Osteoblast (primary cell): ENCODE measurements around the gene FYTTD1. TPM values are rescaled to one million over a fixed set of nuclear protein-coding genes. Genes with fewer than 3 reads are reported as not detected.

Experiments
- DNase-seq: peaks from one replicate; pipeline ENCODE4 v3.0.0; 2011; ENCODE audit warnings: low spot score, mixed read lengths; ENCODE audit not compliant: insufficient read length; ENCODE audit errors: missing footprints
- H2AFZ ChIP-seq: 2 replicates; pipeline ENCODE4 v1.6.0; 2011; ENCODE audit warnings: mild to moderate bottlenecking, low read length
- H3K27ac ChIP-seq: 2 replicates; pipeline ENCODE4 v1.5.1; 2011; ENCODE audit warnings: mild to moderate bottlenecking, low read depth, low read length, moderate library complexity
- H3K27me3 ChIP-seq: 2 replicates; pipeline ENCODE4 v1.6.0; 2012; ENCODE audit warnings: mild to moderate bottlenecking, control low read depth, inconsistent platforms, low read length, moderate library complexity; ENCODE audit not compliant: insufficient read depth
- H3K36me3 ChIP-seq: 2 replicates; pipeline ENCODE4 v1.5.1; 2011; ENCODE audit warnings: mild to moderate bottlenecking, low read length, control low read depth, moderate library complexity; ENCODE audit not compliant: insufficient read depth
- H3K4me1 ChIP-seq: 2 replicates; pipeline ENCODE4 v1.5.1; 2011; ENCODE audit warnings: mild to moderate bottlenecking, low read length, control low read depth, moderate library complexity; ENCODE audit not compliant: insufficient read depth
- H3K4me2 ChIP-seq: 2 replicates; pipeline ENCODE4 v1.6.0; 2011; ENCODE audit warnings: mild to moderate bottlenecking, low read length; ENCODE audit not compliant: insufficient read depth
- H3K4me3 ChIP-seq: fragments of 200-600 bp; sonication (generic); 3 replicates; pipeline ENCODE4 v1.5.1; 2012; ENCODE audit warnings: mild to moderate bottlenecking, low read length, inconsistent platforms; ENCODE audit not compliant: insufficient read depth
- H3K79me2 ChIP-seq: 2 replicates; pipeline ENCODE4 v1.6.0; 2012; ENCODE audit warnings: mild to moderate bottlenecking, low read length, control low read depth, inconsistent platforms; ENCODE audit not compliant: insufficient read depth
- H3K9me3 ChIP-seq: 2 replicates; pipeline ENCODE4 v1.5.1; 2011; ENCODE audit warnings: low read depth, low read length, control low read depth
- H4K20me1 ChIP-seq: 2 replicates; pipeline ENCODE4 v1.6.0; 2012; ENCODE audit warnings: mild to moderate bottlenecking, low read length, control low read depth; ENCODE audit not compliant: insufficient read depth
- total RNA-seq: library from RNA; depleted of rRNA; stranded (reverse); fragments of >200 nt; gene quantifications from 2 replicates; pipeline ENCODE4 v1.2.3, GENCODE V29; 2012
- TF ChIP-seq, protein P1 (sequence below): IDR thresholded peaks from 2 replicates; pipeline ENCODE4 v1.5.1; 2011; ENCODE audit warnings: mild to moderate bottlenecking, low read depth, low read length, moderate library complexity; ENCODE audit errors: extremely low read depth

FYTTD1 gene
- total RNA-seq, 1 donor, result 42.0 TPM

DNA sequence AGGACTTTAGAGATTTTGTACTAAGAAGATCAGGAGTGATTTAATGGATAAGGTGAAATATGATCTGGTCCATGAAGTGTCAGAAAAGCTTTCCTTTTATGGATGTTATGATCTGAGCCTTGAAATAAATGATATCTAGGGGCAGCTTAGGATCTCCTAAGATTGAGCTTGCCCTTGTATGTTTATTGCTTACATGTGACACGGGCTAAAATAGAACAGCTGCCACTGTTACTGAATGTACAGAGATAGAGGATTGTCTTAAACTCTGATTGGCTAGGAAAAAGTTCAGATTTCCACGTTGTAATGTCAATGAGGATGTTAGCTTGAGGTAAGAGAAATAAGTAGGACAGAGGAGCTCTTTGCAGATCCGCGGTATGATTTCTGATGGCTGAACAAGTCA, 8.8 kb downstream of the FYTTD1 start:
- Histone ChIP-seq H4K20me1 (peaks cover 25% of the 10 kb centered on the region), H3K79me2 (peaks cover 82% of the 10 kb centered on the region), H3K36me3 (peaks cover 15% of the 10 kb centered on the region), H2AFZ (no peak overlapping the region), H3K27ac (no peak overlapping the region), H3K4me1 (peaks cover 3% of the 10 kb centered on the region), H3K4me3 (no peak overlapping the region), H3K4me2 (no peak overlapping the region), H3K27me3 (no peaks in the 10 kb centered on the region), H3K9me3 (no peaks in the 10 kb centered on the region)
- TF ChIP-seq, protein P1, sequence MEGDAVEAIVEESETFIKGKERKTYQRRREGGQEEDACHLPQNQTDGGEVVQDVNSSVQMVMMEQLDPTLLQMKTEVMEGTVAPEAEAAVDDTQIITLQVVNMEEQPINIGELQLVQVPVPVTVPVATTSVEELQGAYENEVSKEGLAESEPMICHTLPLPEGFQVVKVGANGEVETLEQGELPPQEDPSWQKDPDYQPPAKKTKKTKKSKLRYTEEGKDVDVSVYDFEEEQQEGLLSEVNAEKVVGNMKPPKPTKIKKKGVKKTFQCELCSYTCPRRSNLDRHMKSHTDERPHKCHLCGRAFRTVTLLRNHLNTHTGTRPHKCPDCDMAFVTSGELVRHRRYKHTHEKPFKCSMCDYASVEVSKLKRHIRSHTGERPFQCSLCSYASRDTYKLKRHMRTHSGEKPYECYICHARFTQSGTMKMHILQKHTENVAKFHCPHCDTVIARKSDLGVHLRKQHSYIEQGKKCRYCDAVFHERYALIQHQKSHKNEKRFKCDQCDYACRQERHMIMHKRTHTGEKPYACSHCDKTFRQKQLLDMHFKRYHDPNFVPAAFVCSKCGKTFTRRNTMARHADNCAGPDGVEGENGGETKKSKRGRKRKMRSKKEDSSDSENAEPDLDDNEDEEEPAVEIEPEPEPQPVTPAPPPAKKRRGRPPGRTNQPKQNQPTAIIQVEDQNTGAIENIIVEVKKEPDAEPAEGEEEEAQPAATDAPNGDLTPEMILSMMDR, result no peak
- DNase-seq, result no peak

DNA sequence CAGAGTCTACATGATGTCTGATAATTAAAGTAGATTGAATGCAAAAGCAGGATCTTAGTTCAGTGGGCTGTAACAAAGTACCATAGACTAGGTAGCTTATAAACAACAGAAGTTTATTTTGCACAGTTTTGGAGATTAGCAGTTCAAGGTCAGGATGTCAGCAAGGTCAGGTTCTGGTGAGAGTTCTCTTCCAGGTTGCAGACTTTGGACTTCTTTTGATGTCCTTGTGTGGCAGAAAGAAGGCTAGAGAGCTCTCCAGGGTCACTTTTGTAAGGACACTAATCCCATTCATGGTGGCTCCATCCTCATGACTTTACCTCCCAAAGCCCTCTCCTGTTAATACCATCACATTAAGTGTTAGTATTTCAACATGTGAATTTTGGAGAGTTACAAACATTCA, 12.1 kb downstream of the FYTTD1 start:
- peaks cover 19% of the 10 kb centered on the region for H4K20me1 ChIP-seq
- peaks cover 66% of the 10 kb centered on the region for H3K79me2 ChIP-seq
- no peaks in the 10 kb centered on the region for H3K27me3 ChIP-seq
- no peak overlapping the region for H2AFZ ChIP-seq
- no peak for DNase-seq
- no peaks in the 10 kb centered on the region for H3K9me3 ChIP-seq
- no peak overlapping the region for H3K4me2 ChIP-seq
- H3K4me3 ChIP-seq, result no peak overlapping the region
- H3K36me3 ChIP-seq, result peaks cover 37% of the 10 kb centered on the region
- no peak overlapping the region for H3K27ac ChIP-seq
- H3K4me1 ChIP-seq, result no peaks in the 10 kb centered on the region
- TF ChIP-seq, protein P1, result no peak

DNA sequence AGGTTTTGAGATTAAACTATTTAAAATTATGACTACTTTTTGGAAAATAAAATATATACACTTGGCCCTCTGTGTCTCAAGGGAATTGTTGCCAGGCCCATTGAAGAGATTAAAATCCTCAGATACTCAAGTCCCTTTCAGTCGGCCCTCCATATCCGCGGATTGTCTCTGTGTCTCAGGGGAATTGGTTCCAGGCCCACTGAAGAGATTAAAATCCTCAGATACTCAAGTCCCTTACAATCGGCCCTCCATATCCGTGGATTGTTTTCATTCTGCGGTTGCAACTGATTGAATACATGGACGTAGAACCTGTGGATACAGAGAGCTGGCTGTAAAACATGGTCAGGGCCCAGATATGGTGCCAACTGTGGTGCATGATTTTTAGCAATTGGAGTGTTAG, 25.6 kb downstream of the FYTTD1 start:
- Histone ChIP-seq H3K79me2 (no peaks in the 10 kb centered on the region), H3K27me3 (no peaks in the 10 kb centered on the region), H4K20me1 (peaks cover 2% of the 10 kb centered on the region), H3K9me3 (no peaks in the 10 kb centered on the region), H3K4me1 (no peaks in the 10 kb centered on the region), H3K36me3 (peaks cover 77% of the 10 kb centered on the region), H3K4me2 (no peak overlapping the region), H2AFZ (no peak overlapping the region), H3K27ac (no peak overlapping the region), H3K4me3 (no peak overlapping the region)
- TF ChIP-seq, protein P1, result no peak
- DNase-seq, result peak; percentile 39

DNA sequence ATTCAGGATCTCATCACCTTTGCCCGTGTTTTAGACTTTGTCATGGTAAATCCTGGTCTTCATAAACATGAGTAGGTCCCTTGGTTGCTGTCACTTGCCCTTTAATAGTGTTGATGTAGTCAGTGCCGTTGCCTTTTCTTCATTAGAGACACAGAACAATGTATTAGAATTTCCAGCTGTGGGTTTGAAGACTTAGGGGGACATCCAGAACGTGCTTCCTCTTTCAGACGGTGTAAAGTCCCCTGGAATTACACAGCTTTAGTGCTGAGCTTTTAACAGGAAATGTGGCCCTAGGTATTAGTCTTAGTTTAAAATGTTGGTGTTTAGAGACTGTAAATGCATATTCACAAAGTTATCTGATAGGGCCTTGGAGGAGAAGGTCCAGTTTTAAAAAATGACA, 32.5 kb downstream of the FYTTD1 start:
- Histone ChIP-seq H3K9me3 (no peaks in the 10 kb centered on the region), H3K4me1 (no peaks in the 10 kb centered on the region), H4K20me1 (peaks cover 2% of the 10 kb centered on the region), H3K36me3 (peaks cover 49% of the 10 kb centered on the region), H3K4me2 (no peak overlapping the region), H3K27ac (no peak overlapping the region), H3K27me3 (no peaks in the 10 kb centered on the region), H3K4me3 (no peak overlapping the region), H3K79me2 (no peaks in the 10 kb centered on the region), H2AFZ (no peak overlapping the region)
- TF ChIP-seq, protein P1, result no peak
- DNase-seq, result no peak
